ENCODE results near the gene SUSD3.
"Not testable (repeated sequence)": the region's sequence is repeated elsewhere in the genome, so short reads cannot be mapped to it uniquely, and the experiment has no call there.

Gene SUSD3

GRCh38 chr9:93058355-93059010 lies at the start of gene SUSD3:
SUSD3 (plus strand) TSS chr9:93058701; CDS start chr9:93058743, 42 bp downstream.
- peak; percentile 74 for DNase-seq

GRCh38 chr9:93009337-93010015 lies 49.0 kb upstream of the SUSD3 start:
- no peak for DNase-seq

- no peak for DNase-seq
These were observed 48.4 kb upstream of the SUSD3 start for GRCh38 chr9:93010056-93010455.

- DNase-seq, result no peak
These were observed 47.8 kb upstream of the SUSD3 start for GRCh38 chr9:93010704-93011103.

GRCh38 chr9:93011114-93011513 lies 47.4 kb upstream of the SUSD3 start:
- DNase-seq, result no peak

- no peak for DNase-seq
These were observed 45.3 kb upstream of the SUSD3 start for GRCh38 chr9:93012963-93013855.

GRCh38 chr9:93013856-93014582 lies 44.5 kb upstream of the SUSD3 start:
- DNase-seq, result peak; percentile 42

GRCh38 chr9:93015190-93015589 lies 43.3 kb upstream of the SUSD3 start:
- DNase-seq, result not testable (repeated sequence)

GRCh38 chr9:93017621-93018020 lies 40.9 kb upstream of the SUSD3 start:
- peak; percentile 31 for DNase-seq

- DNase-seq, result peak; percentile 13
These were observed 38.4 kb upstream of the SUSD3 start for GRCh38 chr9:93020151-93020550.

GRCh38 chr9:93020771-93021670 lies 37.5 kb upstream of the SUSD3 start:
- peak; percentile 45 for DNase-seq

- DNase-seq, result peak; percentile 28
These were observed 36.4 kb upstream of the SUSD3 start for GRCh38 chr9:93022066-93022465.

GRCh38 chr9:93022721-93023520 lies 35.6 kb upstream of the SUSD3 start:
- DNase-seq, result peak; percentile 19

- DNase-seq, result no peak
These were observed 35.0 kb upstream of the SUSD3 start for GRCh38 chr9:93023521-93023815.

GRCh38 chr9:93024646-93024910 lies 33.9 kb upstream of the SUSD3 start:
- DNase-seq, result peak; percentile 24

- DNase-seq, result no peak
These were observed 33.4 kb upstream of the SUSD3 start for GRCh38 chr9:93024986-93025630.

GRCh38 chr9:93025736-93026135 lies 32.8 kb upstream of the SUSD3 start:
- no peak for DNase-seq

GRCh38 chr9:93026640-93027039 lies 31.9 kb upstream of the SUSD3 start:
- DNase-seq, result no peak

- no peak for DNase-seq
These were observed 30.8 kb upstream of the SUSD3 start for GRCh38 chr9:93027750-93028149.

- no peak for DNase-seq
These were observed 30.0 kb upstream of the SUSD3 start for GRCh38 chr9:93028448-93029006.

Data from right forelimb (tissue), 1 donor.